SK-N-MC (cell line): ENCODE results near the gene DELE1.

Experiments
- EZH2 ChIP-seq: fragments of 200-600 bp; sonication (generic); IDR thresholded peaks from one replicate; pipeline ENCODE4 v1.6.1; 2017; ENCODE audit warnings: antibody characterized with exemption
- FOXP2 ChIP-seq: optimal IDR thresholded peaks from 2 replicates; pipeline ENCODE3; 2011; ENCODE audit warnings: mild to moderate bottlenecking, moderate library complexity; ENCODE audit not compliant: insufficient read depth; ENCODE audit errors: extremely low read length, control extremely low read depth
- POLR2AphosphoS5 ChIP-seq: IDR thresholded peaks from 2 replicates; pipeline ENCODE4 v1.6.1; 2012; ENCODE audit warnings: mild to moderate bottlenecking, low read depth, low read length, borderline replicate concordance

GRCh38 chr5:141947316-141947715 lies 23.6 kb downstream of the DELE1 start:
- TF ChIP-seq POLR2AphosphoS5, result no peak
- no peak for TF ChIP-seq EZH2
- no peak for TF ChIP-seq FOXP2
